Daoy (cell line): ENCODE data around the gene NELFB. TPM values are rescaled to one million over a fixed set of nuclear protein-coding genes. Genes with fewer than 3 reads are reported as not detected.
"Not testable (repeated sequence)": the region's sequence is repeated elsewhere in the genome, so short reads cannot be mapped to it uniquely, and the experiment has no call there.

Experiments
- DNase-seq: peaks from one replicate; pipeline ENCODE4 v3.0.0-alpha.2; 2015; ENCODE audit warnings: low read depth
- total RNA-seq: library from RNA; depleted of rRNA; stranded (reverse); fragments of >200 nt; shearing (Covaris generic); gene quantifications from 2 replicates; pipeline ENCODE4 v1.2.3, GENCODE V29; 2014

The NELFB gene
- total RNA-seq, 1 experiment from 2014 or later: 74.7 TPM

DNA sequence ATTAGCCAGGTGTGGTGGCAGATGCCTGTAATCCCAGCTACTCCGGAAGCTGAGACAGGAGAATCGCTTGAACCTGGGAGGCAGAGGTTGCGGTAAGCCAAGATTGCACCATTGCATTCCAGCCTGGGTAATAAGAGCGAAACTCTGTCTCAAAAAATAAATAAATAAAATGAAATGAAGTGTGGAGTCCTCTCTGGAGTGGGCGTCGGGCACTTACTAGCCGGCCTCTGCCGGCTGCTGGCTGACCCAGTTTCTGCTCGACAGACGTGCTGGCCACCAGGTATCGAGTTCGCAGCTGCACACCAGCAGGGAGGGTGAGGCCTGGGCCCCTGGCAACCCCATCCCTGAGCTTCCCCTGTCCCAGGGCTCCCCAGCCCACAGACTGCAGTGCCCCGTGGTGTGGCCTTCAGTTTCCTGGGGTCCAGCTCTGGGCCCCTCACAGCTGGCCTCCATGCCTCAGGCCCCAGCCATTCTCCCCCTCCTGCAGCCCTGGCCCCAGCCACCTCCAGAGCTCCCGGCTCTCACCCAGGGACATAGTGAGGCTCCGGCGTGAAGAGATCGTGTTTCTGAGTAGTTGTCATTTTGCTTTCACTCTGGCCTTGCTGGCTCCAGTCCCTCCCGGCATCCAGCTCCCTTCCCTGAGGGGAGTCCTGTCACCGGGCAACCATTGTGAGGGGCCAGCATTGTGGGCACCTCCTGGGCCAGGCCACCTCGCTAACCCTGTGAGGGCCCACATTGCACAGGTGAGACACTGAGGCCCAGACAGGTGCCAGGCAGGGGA is 7.8 kb upstream of the NELFB start:
- DNase-seq: peak; percentile 74

GRCh38 chr9:137247916-137248175 is 7.3 kb upstream of the NELFB start:
- no peak for DNase-seq

GRCh38 chr9:137250329-137251193 is 4.6 kb upstream of the NELFB start:
- no peak for DNase-seq

- no peak for DNase-seq
Observed at GRCh38 chr9:137251194-137251461, 4.0 kb upstream of the NELFB start, which contains the start of gene STPG3. STPG3 (plus strand) TSS chr9:137251286; CDS start chr9:137251287, 1 bp downstream.

- no peak for DNase-seq
Observed at GRCh38 chr9:137251490-137252268, 3.4 kb upstream of the NELFB start.

DNA sequence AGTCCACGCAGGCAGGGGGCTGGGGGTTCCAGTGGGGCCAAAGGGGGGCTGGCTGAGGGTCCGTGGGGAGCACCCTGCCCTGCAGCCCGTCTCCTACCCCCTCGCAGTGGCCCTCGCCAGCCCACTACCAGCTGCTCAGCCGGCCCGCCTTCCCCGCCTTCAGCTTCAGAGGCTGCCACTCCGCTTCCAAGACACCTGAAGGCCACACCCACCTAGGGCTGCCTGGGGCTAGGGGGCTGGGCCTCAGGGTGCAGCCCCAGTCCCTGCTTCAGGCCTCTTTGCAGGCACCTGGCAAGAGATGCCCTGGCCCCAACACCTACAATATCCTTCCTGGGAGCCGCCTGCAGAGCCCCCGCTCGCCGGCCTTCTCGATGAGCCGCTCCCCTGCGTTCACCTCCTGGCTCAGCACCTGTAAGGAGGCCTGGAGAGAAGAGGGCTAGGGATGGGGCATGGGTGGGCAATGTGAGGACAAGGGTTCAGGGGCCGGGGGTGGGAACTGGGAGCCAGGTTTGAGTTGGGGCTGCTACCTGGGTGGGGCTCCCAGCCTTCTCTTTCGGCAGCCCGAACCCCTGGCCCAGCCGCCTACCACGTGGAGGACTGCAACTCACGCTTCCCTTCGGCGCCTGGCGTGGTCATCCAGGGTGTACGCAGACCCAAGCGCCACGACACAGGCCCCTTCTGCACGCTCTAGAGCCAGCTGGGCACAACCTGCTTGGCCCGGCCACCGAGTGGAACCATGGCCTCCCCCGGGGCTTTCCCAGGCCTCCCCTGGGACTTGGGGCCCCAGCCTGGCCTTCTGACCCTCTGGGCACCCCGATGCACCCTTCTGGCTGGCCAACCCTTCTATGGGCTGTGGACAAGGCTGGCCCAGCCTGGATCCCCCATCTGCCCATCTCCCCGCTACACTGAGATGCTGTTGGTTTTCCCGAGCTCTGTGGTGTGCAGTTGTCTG is 2.3 kb upstream of the NELFB start:
- no peak for DNase-seq

GRCh38 chr9:137253717-137254623 is 1.2 kb upstream of the NELFB start:
- DNase-seq: no peak

DNA sequence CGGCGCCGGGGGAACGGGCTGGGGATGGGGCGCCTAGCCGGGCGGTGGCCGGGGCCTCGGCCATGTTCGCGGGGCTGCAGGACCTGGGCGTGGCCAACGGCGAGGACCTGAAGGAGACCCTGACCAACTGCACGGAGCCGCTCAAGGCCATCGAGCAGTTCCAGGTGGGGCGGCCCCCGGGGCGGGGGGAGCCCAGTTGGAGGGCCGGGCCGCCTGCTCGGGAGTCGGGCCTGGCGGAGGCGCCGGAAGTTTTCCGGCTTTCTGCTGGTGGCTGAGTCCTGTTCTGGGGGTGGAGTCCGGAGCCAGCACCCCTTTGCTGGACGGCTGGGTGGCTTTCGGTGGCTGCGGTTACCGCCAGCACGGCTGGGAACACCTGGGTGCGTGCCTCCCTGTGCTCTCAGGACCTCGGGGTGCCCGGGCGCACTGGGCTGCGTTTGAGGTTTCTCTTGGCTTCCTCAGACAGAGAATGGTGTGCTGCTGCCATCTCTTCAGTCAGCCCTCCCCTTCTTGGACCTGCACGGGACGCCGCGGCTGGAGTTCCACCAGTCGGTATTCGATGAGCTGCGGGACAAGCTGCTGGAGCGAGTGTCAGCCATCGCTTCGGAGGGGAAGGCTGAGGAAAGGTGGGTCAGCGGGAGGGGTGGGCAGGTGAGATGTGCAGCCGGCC is 454 bp downstream of the NELFB start:
- no peak for DNase-seq

- no peak for DNase-seq
Observed at GRCh38 chr9:137256362-137256761, 1.2 kb downstream of the NELFB start.

DNA sequence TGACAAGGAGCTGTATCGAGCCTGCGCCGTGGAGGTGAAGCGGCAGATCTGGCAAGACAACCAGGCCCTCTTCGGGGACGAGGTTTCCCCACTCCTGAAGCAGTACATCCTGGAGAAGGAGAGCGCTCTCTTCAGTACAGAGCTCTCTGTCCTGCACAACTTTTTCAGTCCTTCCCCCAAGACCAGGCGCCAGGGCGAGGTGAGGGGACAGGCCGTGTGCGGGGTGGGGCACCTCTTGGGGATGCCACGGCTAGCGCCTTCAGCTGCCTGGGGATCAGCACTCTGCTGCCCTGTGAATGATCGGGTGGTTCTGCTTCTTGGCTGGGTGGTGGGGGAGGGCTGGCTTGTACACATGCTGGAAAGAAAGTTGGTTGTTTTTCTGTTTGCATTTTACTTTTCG is 1.7 kb downstream of the NELFB start:
- no peak for DNase-seq

- DNase-seq: not testable (repeated sequence)
Observed at GRCh38 chr9:137262173-137262908, 7.2 kb downstream of the NELFB start.

DNA sequence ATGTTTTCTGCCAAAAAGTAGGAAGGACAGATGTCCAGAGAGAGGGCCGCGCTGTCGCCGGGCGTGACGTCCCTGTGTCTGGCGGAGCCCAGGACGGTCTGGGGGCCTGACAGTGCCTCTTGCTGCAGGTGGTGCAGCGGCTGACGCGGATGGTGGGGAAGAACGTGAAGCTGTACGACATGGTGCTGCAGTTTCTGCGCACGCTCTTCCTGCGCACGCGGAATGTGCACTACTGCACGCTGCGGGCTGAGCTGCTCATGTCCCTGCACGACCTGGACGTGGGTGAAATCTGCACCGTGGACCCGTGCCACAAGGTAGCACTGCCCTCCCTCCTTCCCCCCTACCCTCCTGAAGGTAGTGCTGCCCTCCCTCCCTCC is 7.8 kb downstream of the NELFB start:
- no peak for DNase-seq

DNA sequence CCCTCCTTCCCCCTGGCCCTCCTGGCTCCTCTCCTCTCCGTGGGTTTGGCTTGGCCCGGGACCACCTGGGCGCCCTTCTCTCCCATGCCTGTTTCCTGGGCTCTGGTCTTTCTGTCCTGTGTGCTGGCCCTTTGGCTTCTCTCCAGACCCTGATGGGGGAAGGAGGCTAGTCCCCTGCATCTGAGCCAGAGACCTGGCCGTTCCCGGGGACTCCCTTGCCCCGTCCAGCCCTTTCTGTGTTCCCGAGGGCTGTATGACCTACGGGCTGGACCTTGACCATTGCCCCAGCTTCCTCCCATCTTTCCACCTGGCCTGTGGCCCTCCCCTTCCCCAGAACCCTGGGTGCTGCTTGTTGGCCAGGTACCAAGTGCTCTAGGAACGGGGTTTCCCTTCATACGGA is 8.4 kb downstream of the NELFB start:
- DNase-seq: no peak

- no peak for DNase-seq
Observed at GRCh38 chr9:137264067-137264466, 8.9 kb downstream of the NELFB start.

DNA sequence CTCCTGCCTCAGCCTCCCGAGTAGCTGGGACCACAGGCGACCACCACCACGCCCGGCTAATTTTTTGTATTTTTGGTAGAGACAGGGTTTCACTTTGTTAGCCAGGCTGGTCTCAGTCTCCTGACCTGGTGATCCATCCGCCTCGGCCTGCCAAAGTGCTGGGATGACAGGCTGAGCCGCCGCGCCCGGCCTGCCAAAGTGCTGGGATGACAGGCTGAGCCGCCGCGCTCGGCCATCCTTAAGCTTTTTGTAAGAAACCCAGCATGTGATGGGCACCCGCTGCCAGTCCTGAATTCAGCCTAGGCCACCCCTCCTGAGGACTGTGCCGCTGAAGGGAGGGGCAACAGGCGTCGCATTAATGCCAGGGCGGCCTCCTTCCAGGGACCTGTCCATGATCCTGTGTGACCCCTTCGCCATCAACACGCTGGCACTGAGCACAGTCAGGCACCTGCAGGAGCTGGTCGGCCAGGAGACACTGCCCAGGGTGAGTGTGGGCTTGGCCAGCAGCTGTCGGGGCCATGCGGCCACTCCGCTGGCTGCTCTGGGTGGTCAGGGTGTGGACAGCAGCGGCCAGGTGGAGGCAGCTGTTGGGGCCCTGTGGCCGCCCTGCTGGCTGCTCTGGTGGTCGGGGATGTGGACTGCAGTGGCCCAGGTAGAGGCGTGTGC is 10.5 kb downstream of the NELFB start:
- DNase-seq: no peak

DNA sequence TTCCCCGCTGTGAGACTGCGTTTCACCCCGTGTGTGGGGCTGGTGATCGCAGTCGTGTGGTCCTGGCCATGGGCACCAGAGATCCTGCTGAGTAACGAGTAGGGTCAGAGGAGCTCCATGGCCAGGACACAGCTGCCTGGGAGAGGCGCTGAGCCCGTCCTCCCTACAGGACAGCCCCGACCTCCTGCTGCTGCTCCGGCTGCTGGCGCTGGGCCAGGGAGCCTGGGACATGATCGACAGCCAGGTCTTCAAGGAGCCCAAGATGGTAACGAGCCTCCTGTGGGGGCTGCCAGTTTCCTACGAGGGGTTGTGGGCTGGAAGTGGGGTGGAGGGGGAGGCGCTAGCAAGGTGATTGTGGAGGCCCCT is 11.0 kb downstream of the NELFB start:
- DNase-seq: no peak

DNA sequence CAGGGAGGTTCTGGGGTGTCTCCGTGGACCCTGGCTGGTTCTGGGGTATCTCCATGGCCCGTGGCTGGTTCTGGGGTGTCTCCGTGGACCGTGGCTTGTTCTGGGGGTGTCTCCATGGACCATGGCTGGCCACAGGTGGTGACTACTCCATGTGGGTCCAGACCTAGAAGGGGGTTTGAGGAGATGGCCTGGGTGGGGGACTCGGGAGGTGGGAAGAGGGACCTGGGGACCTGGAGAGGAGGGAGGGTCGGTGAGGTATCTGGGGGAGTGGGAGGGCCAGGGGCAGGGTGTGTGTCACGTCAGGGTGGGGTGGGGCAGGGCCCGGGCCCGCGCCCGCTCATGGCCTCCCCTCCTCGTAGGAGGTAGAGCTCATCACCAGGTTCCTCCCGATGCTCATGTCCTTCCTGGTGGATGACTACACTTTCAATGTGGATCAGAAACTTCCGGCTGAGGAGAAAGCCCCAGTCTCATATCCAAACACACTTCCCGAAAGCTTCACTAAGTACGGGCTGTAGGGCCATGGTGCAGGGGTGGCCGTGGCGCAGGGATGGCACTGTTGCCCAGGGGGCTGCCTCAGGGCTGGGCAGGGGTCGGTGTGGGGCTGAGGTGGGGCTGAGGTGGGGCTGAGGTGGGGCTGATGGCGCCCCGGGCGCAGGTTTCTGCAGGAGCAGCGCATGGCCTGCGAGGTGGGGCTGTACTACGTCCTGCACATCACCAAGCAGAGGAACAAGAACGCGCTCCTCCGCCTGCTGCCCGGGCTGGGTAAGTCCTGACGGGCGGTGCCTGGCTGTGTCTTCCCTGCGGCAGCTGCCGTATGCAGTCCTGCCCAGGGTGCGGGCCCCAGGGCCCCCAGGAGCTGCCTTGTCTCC is 11.7 kb downstream of the NELFB start:
- no peak for DNase-seq

DNA sequence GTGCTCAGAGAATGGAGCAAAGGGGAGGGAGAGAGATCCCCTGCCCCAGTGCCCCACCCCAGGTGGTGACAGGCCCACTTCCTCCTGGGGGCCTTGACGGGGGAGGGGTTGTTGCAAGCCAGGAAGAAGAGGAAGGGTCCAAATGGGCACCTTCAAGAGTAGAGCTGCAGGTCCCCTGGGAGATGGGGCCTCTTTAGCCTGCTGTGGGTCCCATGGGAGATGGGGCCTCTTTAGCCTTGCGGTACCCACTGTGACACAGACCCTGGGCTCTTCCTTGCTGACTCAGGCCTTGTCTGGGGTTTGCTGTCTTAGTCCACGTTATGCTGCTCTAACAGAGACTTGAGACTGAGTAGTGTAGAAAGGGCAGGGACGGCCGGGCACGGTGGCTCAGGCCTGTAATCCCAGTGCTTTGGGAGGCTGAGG is 12.8 kb downstream of the NELFB start:
- no peak for DNase-seq
